GM12878 (cell line): Measurements from ENCODE around the gene SH3BGRL3.

ENCODE experiments used
- BRCA1 ChIP-seq: IDR thresholded peaks from 2 replicates; pipeline ENCODE4 v1.6.1; 2011; ENCODE audit warnings: low read depth, low read length, improper control_type of control experiment
- CBFB ChIP-seq: IDR thresholded peaks from 2 replicates; pipeline ENCODE4 v1.6.1; 2016; ENCODE audit warnings: antibody characterized with exemption, low read depth
- CBX3 ChIP-seq: fragments of 200-600 bp; sonication (generic); IDR thresholded peaks from 2 replicates; pipeline ENCODE4 v1.6.1; 2016; ENCODE audit warnings: low read depth, borderline replicate concordance
- ESRRA ChIP-seq: IDR thresholded peaks from 2 replicates; pipeline ENCODE4 v1.6.1; 2012; ENCODE audit warnings: mild to moderate bottlenecking, low read length, improper control_type of control experiment
- EZH2 ChIP-seq: IDR thresholded peaks from 2 replicates; pipeline ENCODE4 v1.6.1; 2012; ENCODE audit warnings: low read depth, mild to moderate bottlenecking, control low read depth, inconsistent platforms, low read length, borderline replicate concordance; ENCODE audit not compliant: control insufficient read depth
- FOXM1 ChIP-seq: IDR thresholded peaks from 2 replicates; pipeline ENCODE4 v1.6.1; 2012; ENCODE audit warnings: low read depth, mild to moderate bottlenecking, inconsistent platforms, low read length, moderate library complexity
- HDAC6 ChIP-seq: fragments of 200-600 bp; sonication (generic); IDR thresholded peaks from one replicate; pipeline ENCODE4 v1.8.0; 2017; ENCODE audit warnings: antibody characterized with exemption; ENCODE audit not compliant: unreplicated experiment
- POLR2AphosphoS5 ChIP-seq: IDR thresholded peaks from 2 replicates; pipeline ENCODE4 v1.6.1; 2011; ENCODE audit warnings: mild to moderate bottlenecking, low read length, inconsistent platforms
- RBBP5 ChIP-seq: fragments of 200-600 bp; sonication (generic); conservative IDR thresholded peaks from 2 replicates; pipeline ENCODE4 v1.6.1; 2016
- TF ChIP-seq, protein P1 (sequence below), 3 experiments: IDR thresholded peaks in 2 of 3; conservative IDR thresholded peaks in 1 of 3; 2 replicates each; pipeline ENCODE4 v1.5.1; 2011; ENCODE audit warnings: low read depth in 3 of 3, low read length in 3 of 3, mild to moderate bottlenecking in 3 of 3, control low read depth in 2 of 3, moderate library complexity in 2 of 3, inconsistent platforms in 1 of 3, mixed read lengths in 1 of 3; ENCODE audit not compliant: control insufficient read depth in 2 of 3, insufficient read depth in 1 of 3; ENCODE audit errors: extremely low read depth in 1 of 3
- TF ChIP-seq, protein P2 (sequence below): IDR thresholded peaks from 2 replicates; pipeline ENCODE4 v1.6.1; 2011; ENCODE audit warnings: low read depth, low read length, improper control_type of control experiment, borderline replicate concordance
- TF ChIP-seq, protein P3 (sequence below): IDR thresholded peaks from 2 replicates; pipeline ENCODE4 v1.6.1; 2011; ENCODE audit warnings: mild to moderate bottlenecking, low read depth, low read length, moderate library complexity; ENCODE audit not compliant: insufficient replicate concordance

DNA sequence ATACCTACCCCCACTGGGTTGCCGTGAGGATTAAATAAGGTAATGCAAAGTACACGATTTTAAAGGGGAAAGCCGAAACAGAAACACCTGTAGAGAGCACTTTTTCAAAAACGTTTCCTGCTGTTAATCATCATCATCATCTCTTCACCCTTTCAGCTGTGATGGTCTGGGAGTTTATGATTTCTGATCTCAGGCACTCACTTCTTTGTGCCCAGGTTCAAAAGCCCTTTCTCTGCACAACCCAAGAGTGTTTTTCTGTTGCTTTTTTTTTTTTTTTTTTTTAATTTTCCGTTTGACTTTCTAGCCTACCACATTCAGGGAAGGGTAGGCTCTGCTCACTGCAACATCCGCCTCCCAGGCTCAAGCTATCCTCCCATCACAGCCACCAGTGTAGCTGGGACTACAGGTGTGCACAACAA lies 27.5 kb downstream of the SH3BGRL3 start:
- TF ChIP-seq HDAC6 (no peak), RBBP5 (no peak), FOXM1 (no peak), BRCA1 (no peak), CBFB (no peak), CBX3 (no peak), POLR2AphosphoS5 (no peak), EZH2 (no peak), ESRRA (no peak)
- TF ChIP-seq, protein P1, sequence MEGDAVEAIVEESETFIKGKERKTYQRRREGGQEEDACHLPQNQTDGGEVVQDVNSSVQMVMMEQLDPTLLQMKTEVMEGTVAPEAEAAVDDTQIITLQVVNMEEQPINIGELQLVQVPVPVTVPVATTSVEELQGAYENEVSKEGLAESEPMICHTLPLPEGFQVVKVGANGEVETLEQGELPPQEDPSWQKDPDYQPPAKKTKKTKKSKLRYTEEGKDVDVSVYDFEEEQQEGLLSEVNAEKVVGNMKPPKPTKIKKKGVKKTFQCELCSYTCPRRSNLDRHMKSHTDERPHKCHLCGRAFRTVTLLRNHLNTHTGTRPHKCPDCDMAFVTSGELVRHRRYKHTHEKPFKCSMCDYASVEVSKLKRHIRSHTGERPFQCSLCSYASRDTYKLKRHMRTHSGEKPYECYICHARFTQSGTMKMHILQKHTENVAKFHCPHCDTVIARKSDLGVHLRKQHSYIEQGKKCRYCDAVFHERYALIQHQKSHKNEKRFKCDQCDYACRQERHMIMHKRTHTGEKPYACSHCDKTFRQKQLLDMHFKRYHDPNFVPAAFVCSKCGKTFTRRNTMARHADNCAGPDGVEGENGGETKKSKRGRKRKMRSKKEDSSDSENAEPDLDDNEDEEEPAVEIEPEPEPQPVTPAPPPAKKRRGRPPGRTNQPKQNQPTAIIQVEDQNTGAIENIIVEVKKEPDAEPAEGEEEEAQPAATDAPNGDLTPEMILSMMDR (IDR thresholded peaks at IDR 0.05 in 2 of 3, conservative IDR thresholded peaks at IDR 0.05 in 1 of 3; ENCODE audit: control insufficient read depth in 2 of 3, extremely low read depth in 1 of 3, insufficient read depth in 1 of 3, low read depth in 3 of 3, low read length in 3 of 3): no peak
- TF ChIP-seq, protein P2, sequence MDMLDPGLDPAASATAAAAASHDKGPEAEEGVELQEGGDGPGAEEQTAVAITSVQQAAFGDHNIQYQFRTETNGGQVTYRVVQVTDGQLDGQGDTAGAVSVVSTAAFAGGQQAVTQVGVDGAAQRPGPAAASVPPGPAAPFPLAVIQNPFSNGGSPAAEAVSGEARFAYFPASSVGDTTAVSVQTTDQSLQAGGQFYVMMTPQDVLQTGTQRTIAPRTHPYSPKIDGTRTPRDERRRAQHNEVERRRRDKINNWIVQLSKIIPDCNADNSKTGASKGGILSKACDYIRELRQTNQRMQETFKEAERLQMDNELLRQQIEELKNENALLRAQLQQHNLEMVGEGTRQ: no peak
- TF ChIP-seq, protein P3, sequence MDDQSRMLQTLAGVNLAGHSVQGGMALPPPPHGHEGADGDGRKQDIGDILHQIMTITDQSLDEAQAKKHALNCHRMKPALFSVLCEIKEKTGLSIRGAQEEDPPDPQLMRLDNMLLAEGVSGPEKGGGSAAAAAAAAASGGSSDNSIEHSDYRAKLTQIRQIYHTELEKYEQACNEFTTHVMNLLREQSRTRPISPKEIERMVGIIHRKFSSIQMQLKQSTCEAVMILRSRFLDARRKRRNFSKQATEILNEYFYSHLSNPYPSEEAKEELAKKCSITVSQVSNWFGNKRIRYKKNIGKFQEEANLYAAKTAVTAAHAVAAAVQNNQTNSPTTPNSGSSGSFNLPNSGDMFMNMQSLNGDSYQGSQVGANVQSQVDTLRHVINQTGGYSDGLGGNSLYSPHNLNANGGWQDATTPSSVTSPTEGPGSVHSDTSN: no peak
